ENCODE measurements around the gene PMPCA.

PMPCA gene

GRCh38 chr9:136412962-136413361 lies 2.5 kb downstream of the PMPCA start:
- H3K79me2 ChIP-seq (ENCODE audit: insufficient read depth, low read length): peaks cover 54% of the 10 kb centered on the region
- no peak overlapping the region for H2AFZ ChIP-seq (ENCODE audit: low read length)
- peak overlapping the region; percentile 95 for H3K4me2 ChIP-seq (ENCODE audit: low read depth, low read length, poor library complexity, severe bottlenecking)
- peaks cover 27% of the 10 kb centered on the region for H3K4me1 ChIP-seq (ENCODE audit: insufficient read depth, low read length, poor library complexity, severe bottlenecking)
- H3K9me3 ChIP-seq (ENCODE audit: insufficient read depth, low read depth, low read length): no peaks in the 10 kb centered on the region
- peaks cover 27% of the 10 kb centered on the region for H4K20me1 ChIP-seq (ENCODE audit: insufficient read depth, low read length, poor library complexity, severe bottlenecking)
- H3K27me3 ChIP-seq (ENCODE audit: insufficient read depth, low read length, poor library complexity, severe bottlenecking): no peaks in the 10 kb centered on the region
- no peaks in the 10 kb centered on the region for H3K9me2 ChIP-seq (replicated peaks; ENCODE audit: low read depth, low read length)
- no peak overlapping the region for H3K4me3 ChIP-seq (ENCODE audit: low read length, poor library complexity, severe bottlenecking)
- H3K9ac ChIP-seq (ENCODE audit: low read depth, low read length, poor library complexity, severe bottlenecking): no peak overlapping the region
- no peak for TF ChIP-seq EZH2phosphoT487 (IDR thresholded peaks at IDR 0.05; ENCODE audit: borderline replicate concordance)
- TF ChIP-seq CTCF (conservative IDR thresholded peaks at IDR 0.05; ENCODE audit: low read length): no peak
- H3F3A ChIP-seq (ENCODE audit: low read depth): no peaks in the 10 kb centered on the region
- H3K36me3 ChIP-seq (ENCODE audit: insufficient read depth, low read length): peaks cover 35% of the 10 kb centered on the region; the same call in 1 of the 2 replicates

GRCh38 chr9:136416427-136416826 lies 6.0 kb downstream of the PMPCA start:
- Histone ChIP-seq H4K20me1 (ENCODE audit: insufficient read depth, low read length, poor library complexity, severe bottlenecking) (peaks cover 15% of the 10 kb centered on the region), H3K9me3 (ENCODE audit: insufficient read depth, low read depth, low read length) (no peaks in the 10 kb centered on the region), H3F3A (ENCODE audit: low read depth) (no peaks in the 10 kb centered on the region), H3K79me2 (ENCODE audit: insufficient read depth, low read length) (peaks cover 25% of the 10 kb centered on the region), H3K4me2 (ENCODE audit: low read depth, low read length, poor library complexity, severe bottlenecking) (no peak overlapping the region), H3K4me3 (ENCODE audit: low read length, poor library complexity, severe bottlenecking) (no peak overlapping the region), H3K4me1 (ENCODE audit: insufficient read depth, low read length, poor library complexity, severe bottlenecking) (peaks cover 12% of the 10 kb centered on the region), H3K9me2 (replicated peaks; ENCODE audit: low read depth, low read length) (no peaks in the 10 kb centered on the region), H2AFZ (ENCODE audit: low read length) (no peak overlapping the region), H3K9ac (ENCODE audit: low read depth, low read length, poor library complexity, severe bottlenecking) (no peak overlapping the region), H3K36me3 (ENCODE audit: insufficient read depth, low read length) (peaks cover 59% of the 10 kb centered on the region; the same call in 1 of the 2 replicates), H3K27me3 (ENCODE audit: insufficient read depth, low read length, poor library complexity, severe bottlenecking) (no peaks in the 10 kb centered on the region)
- TF ChIP-seq CTCF (conservative IDR thresholded peaks at IDR 0.05; ENCODE audit: low read length): no peak
- TF ChIP-seq EZH2phosphoT487 (IDR thresholded peaks at IDR 0.05; ENCODE audit: borderline replicate concordance): no peak

GRCh38 chr9:136416914-136417313 lies 6.5 kb downstream of the PMPCA start:
- no peak overlapping the region for H3K9ac ChIP-seq (ENCODE audit: low read depth, low read length, poor library complexity, severe bottlenecking)

More at GRCh38 chr9:136416914-136417313, 6.5 kb downstream of the PMPCA start:
- Histone ChIP-seq H3K4me2 (ENCODE audit: low read depth, low read length, poor library complexity, severe bottlenecking) (no peak overlapping the region), H3K9me2 (replicated peaks; ENCODE audit: low read depth, low read length) (no peaks in the 10 kb centered on the region), H3K79me2 (ENCODE audit: insufficient read depth, low read length) (peaks cover 20% of the 10 kb centered on the region), H3F3A (ENCODE audit: low read depth) (no peaks in the 10 kb centered on the region), H3K4me1 (ENCODE audit: insufficient read depth, low read length, poor library complexity, severe bottlenecking) (peaks cover 7% of the 10 kb centered on the region), H3K9me3 (ENCODE audit: insufficient read depth, low read depth, low read length) (no peaks in the 10 kb centered on the region), H4K20me1 (ENCODE audit: insufficient read depth, low read length, poor library complexity, severe bottlenecking) (peaks cover 10% of the 10 kb centered on the region), H2AFZ (ENCODE audit: low read length) (no peak overlapping the region), H3K27me3 (ENCODE audit: insufficient read depth, low read length, poor library complexity, severe bottlenecking) (no peaks in the 10 kb centered on the region), H3K36me3 (ENCODE audit: insufficient read depth, low read length) (peaks cover 62% of the 10 kb centered on the region; the same call in 1 of the 2 replicates), H3K4me3 (ENCODE audit: low read length, poor library complexity, severe bottlenecking) (no peak overlapping the region)
- TF ChIP-seq CTCF (conservative IDR thresholded peaks at IDR 0.05; ENCODE audit: low read length) (no peak), EZH2phosphoT487 (IDR thresholded peaks at IDR 0.05; ENCODE audit: borderline replicate concordance) (no peak)

All from Loucy (cell line).